Naive thymus-derived CD8-positive, alpha-beta T cell (primary cell): Measurements from ENCODE around the gene EIF2B1. TPM values are rescaled to one million over a fixed set of nuclear protein-coding genes. Genes with fewer than 3 reads are reported as not detected.

Source experiments
- ATAC-seq, 2 donors: fragments of 150-1000 bp; cut with Tn5 transposase in 1 of 2; sonication (Bioruptor Pico), chemical (Tn5 transposase) in 1 of 2; 1 replicate in 1 of 2; 2 replicates in 1 of 2; pipeline ENCODE4 v1.10.0; 2021; ENCODE audit warnings: mild to moderate bottlenecking in 2 of 2, moderate library complexity in 2 of 2
- POLR2A ChIA-PET: fragments of 350-600 bp; sonication (Branson Sonifier 250); formaldehyde crosslinking; loops from one replicate; lab custom pipeline; 2021; ENCODE audit warnings: antibody characterized with exemption; lab: Charles Lee
- DNase-seq, 10 donors: peaks; one replicate each; pipeline versions ENCODE4 v3.0.0 to v3.0.0-alpha.2; 2020 to 2022
- H3K27ac Mint-ChIP-seq, 10 donors: one replicate each; pipeline ENCODE4 v1.8.0; 2020 to 2022; ENCODE audit warnings: mild to moderate bottlenecking in 10 of 10, mixed read lengths in 10 of 10, moderate library complexity in 4 of 10, inconsistent platforms in 1 of 10
- H3K27me3 Mint-ChIP-seq, 5 donors: one replicate each; pipeline ENCODE4 v1.8.0; 2021 to 2022; ENCODE audit warnings: mixed read lengths in 5 of 5
- H3K36me3 Mint-ChIP-seq, 3 donors: one replicate each; pipeline ENCODE4 v1.8.0; 2020 to 2022; ENCODE audit warnings: mixed read lengths in 3 of 3, mild to moderate bottlenecking in 2 of 3, inconsistent platforms in 1 of 3
- H3K4me1 Mint-ChIP-seq, 4 donors: one replicate each; pipeline ENCODE4 v1.8.0; 2021 to 2022; ENCODE audit warnings: mixed read lengths in 4 of 4
- H3K4me3 Mint-ChIP-seq, 10 donors: one replicate each; pipeline ENCODE4 v1.8.0; 2020 to 2022; ENCODE audit warnings: mild to moderate bottlenecking in 10 of 10, mixed read lengths in 10 of 10, moderate library complexity in 6 of 10, inconsistent platforms in 1 of 10
- H3K9me3 Mint-ChIP-seq, 9 donors: one replicate each; pipeline ENCODE4 v1.8.0; 2020 to 2022; ENCODE audit warnings: mixed read lengths in 9 of 9, mild to moderate bottlenecking in 3 of 9, inconsistent platforms in 1 of 9, moderate library complexity in 1 of 9
- polyA plus RNA-seq, 3 donors: library from polyadenylated mRNA; unstranded; fragments of 300-500 nt; fragmentation: Illumina TruSeq; gene quantifications; one replicate each; pipeline ENCODE4 v1.2.3, GENCODE V29; 2021
- total RNA-seq, 8 experiments: library from RNA in 2 of 8; stranded (reverse) in 2 of 8; gene quantifications; one replicate each; pipeline ENCODE4 v1.2.3 and lab custom pipeline; 2021 to 2026

The EIF2B1 gene
- total RNA-seq (10 to 100 TPM; 54.3 to 57.3 TPM), polyA plus RNA-seq (10 to 100 TPM; 59.9 to 64.5 (median 62.6) TPM), total RNA-seq (lab: John Stamatoyannopoulos, UW) (43.4 to 103 (median 60.6) reads per million in 6 experiments)

DNA sequence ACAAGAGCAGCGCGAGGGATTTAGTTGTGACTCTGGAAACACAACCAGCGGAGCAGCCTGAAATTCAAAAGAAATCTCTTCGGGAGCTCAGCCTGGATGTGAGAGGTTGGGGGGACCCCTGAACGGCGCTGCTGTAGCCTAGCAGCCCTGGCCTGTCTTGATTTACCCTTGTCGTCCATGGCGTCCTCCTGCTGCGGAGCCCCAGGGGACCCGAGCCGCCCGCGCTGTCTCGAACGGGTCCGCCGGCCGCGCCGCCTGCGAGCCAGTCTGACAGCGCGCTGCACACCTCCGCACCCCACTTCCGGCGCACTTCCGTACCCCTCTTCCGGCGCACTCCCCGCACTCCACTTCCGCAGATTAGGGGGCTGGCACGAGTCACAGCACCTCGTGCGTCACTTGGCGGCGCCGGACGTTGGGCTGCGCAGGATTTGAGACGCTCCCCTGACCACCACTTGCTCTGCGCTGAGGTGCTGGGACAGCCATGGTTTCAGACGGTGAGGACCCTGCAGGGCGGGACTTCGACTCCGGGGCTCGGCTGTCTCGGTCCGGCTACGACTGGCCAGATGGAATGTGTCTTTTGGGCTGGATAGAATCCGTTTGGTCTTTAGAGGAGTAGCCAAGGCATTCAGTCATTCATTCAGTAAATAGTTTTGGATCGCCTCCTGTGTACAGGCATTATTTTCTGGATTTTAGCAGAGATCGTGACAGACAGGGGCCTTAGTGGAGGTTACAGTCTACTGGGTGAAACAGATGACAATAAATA, at the start of gene EIF2B1, which contains the start of gene GTF2H3:
TSS of gene EIF2B1 (minus strand) at position 308 of the 763 bp plus-strand sequence. CDS start at position 179, 129 bp downstream.
TSS of gene GTF2H3 (plus strand) at position 451 of the 763 bp plus-strand sequence. CDS start at position 482, 31 bp downstream.
- H3K36me3 Mint-ChIP-seq = peaks cover 5 to 35% (median 10%) of the 10 kb centered on the region in 3 donors
- ATAC-seq (peak; percentile 95 to 97), DNase-seq (peak; percentile 89 to 97 (median 96))
- POLR2A ChIA-PET = interaction anchor here (0.5 to 2.2 kb wide), 5 partner anchors 31 to 433 kb away, joined by 3 to 8 read pairs (median 5); partner anchors contain the start of genes ATP6V0A2, DDX55, MPHOSPH9 and MTRFR
- H3K9me3 Mint-ChIP-seq = no peaks in the 10 kb centered on the region
- H3K4me1 Mint-ChIP-seq = peaks cover 23 to 36% (median 34%) of the 10 kb centered on the region in 4 donors
- no peaks in the 10 kb centered on the region for H3K27me3 Mint-ChIP-seq
- H3K4me3 Mint-ChIP-seq = peak within 1 kb of the TSS; percentile 92 to 99 (median 95)
- H3K27ac Mint-ChIP-seq = peak within 1 kb of the TSS; percentile 90 to 99 (median 98)

DNA sequence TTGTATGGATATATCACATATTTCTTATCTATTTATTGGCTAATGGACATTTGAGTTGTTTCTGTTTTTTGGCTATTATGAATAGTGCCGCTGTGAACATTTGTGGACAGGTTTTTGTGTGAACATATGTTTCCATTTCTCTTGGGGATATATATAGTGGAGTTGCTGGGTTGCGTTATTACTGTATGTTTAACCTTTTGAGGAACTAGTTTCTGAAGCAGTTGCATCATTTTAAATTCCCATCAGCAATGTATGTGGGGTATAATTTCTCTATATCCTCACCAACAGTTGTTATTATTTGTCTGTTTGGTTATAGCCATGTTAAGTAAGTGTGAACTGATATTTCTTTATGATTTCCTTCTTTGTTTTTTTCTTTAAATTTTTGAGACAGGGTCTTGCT, 48.1 kb upstream of the EIF2B1 start:
- Mint-ChIP-seq H3K27ac (peak overlapping the region in 1 of 10 donors; percentile 39), H3K36me3 (peaks cover 4 to 43% (median 4%) of the 10 kb centered on the region in 3 donors), H3K27me3 (no peaks in the 10 kb centered on the region), H3K4me1 (peaks cover 0 to 1% (median 0%) of the 10 kb centered on the region in 4 donors), H3K4me3 (no peak overlapping the region), H3K9me3 (no peaks in the 10 kb centered on the region)
- DNase-seq (no peak), ATAC-seq (no peak)
- POLR2A ChIA-PET = no interaction called here

DNA sequence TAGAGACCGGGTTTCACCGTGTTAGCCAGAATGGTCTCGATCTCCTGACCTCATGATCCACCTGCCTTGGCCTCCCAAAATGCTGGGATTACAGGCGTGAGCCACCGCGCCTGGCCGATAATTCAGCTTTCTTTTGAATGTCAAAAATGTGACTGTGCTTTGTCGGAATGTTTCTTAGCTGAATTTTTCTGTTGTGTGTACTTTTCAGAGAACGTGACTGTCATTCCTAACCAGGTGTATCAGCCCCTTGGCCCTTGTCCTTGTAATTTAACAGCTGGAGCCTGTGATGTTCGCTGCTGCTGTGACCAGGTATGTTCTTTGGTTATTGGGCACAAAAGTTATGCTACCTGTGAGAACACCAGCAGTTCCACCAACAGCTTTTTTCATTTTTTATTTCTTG, 45.5 kb upstream of the EIF2B1 start:
- Mint-ChIP-seq H3K4me3 (no peak overlapping the region), H3K4me1 (peaks cover 0 to 1% (median 0%) of the 10 kb centered on the region in 4 donors), H3K9me3 (no peaks in the 10 kb centered on the region), H3K27me3 (no peaks in the 10 kb centered on the region), H3K36me3 (peaks cover 4 to 55% (median 5%) of the 10 kb centered on the region in 3 donors), H3K27ac (peak overlapping the region in 1 of 10 donors; percentile 46)
- DNase-seq = no peak
- POLR2A ChIA-PET = interaction anchor here (0.7 kb wide), 1 partner anchor 1521 kb away, joined by 3 read pairs; no protein-coding TSS in a partner anchor
- ATAC-seq = no peak

DNA sequence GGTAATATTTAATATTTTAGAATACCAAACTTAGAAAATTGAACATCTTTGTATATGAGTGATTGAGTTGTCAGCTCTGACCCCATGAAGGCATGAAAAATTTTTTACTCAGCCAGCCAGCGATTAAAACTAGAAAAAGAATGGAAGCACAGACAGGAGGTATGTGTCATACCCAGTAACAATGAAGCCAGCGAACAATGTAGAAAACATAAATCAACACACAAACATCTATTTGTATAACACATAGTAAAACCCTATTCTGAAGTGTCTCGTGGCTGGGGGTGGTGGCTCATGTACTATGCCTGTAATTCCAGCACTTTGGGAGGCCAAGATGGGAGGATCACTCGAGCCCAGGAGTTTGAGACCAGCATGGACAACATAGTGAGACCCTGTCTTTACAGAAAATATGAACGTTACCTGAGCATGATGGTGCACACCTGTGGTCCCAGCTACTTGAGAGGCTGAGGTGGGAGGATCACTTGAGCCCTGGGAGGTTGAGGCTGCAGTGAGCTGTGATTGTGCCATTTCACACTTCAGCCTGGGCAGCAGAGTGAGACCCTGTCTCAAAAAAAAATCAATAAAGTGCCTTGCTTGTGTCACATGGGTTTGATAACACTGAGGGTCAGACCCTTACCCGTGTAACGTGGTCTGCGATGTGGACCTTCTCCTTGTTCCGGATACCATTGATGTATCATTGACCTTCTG, 43.3 kb upstream of the EIF2B1 start:
- peaks cover 4 to 55% (median 7%) of the 10 kb centered on the region in 3 donors for H3K36me3 Mint-ChIP-seq
- H3K9me3 Mint-ChIP-seq = no peaks in the 10 kb centered on the region
- no peak for ATAC-seq

DNA sequence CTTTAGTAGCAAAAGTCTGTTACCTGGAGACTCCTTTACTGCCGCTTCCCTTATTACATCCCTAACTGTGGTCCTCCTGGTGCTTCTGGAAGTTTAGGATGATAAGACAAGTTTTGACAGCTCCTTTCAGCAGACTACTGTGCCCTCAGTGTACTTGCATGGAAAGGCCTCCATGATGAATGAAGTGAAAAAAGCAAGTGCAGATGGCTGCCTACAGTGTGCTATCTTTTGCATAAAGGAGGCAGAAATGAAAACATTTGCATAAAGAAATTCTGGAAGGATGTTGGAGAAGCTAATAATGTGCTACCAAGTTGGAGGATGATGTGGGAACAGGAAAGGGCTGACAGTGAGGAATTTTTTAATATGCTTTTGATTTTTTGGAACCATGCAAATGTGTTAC, 42.0 kb upstream of the EIF2B1 start:
- H3K9me3 Mint-ChIP-seq = no peaks in the 10 kb centered on the region
- ATAC-seq (no peak), DNase-seq (no peak)
- H3K4me1 Mint-ChIP-seq = peaks cover 4 to 22% (median 14%) of the 10 kb centered on the region in 4 donors
- POLR2A ChIA-PET = no interaction called here
- H3K4me3 Mint-ChIP-seq = no peak overlapping the region
- no peak overlapping the region for H3K27ac Mint-ChIP-seq
- H3K27me3 Mint-ChIP-seq = no peaks in the 10 kb centered on the region
- H3K36me3 Mint-ChIP-seq = peaks cover 0 to 45% (median 4%) of the 10 kb centered on the region in 3 donors

More for the DNA sequence above, 43.3 kb upstream of the EIF2B1 start:
- POLR2A ChIA-PET = interaction anchor here (0.7 kb wide), 1 partner anchor 25 kb away, joined by 8 read pairs; no protein-coding TSS in a partner anchor
- DNase-seq = no peak
- no peaks in the 10 kb centered on the region for H3K27me3 Mint-ChIP-seq
- H3K27ac Mint-ChIP-seq = no peak overlapping the region
- H3K4me1 Mint-ChIP-seq = peaks cover 2 to 11% (median 7%) of the 10 kb centered on the region in 4 donors
- no peak overlapping the region for H3K4me3 Mint-ChIP-seq

DNA sequence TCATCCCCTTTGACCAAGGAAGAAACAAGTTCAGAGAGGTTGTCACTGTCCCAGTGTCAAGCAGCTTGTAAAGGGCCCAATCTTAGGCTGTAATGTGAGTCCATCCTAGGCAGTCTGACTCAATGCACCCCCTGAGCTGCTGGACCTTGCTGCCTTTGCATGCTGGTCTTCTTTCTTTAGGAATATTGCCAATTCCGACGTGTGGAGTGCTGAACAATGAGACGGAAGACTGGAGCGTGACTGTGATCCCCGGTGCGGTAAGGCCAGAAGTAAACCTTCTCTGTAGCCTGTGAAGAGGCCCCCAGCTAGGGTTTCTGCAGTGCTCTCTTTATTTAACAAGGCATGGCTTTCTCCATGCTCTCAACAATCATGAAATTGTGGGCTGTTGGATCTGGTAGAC, 38.4 kb upstream of the EIF2B1 start:
- Mint-ChIP-seq H3K27ac (peak overlapping the region in 7 of 10 donors; percentile 13 to 82 (median 63)), H3K4me1 (peaks cover 4 to 20% (median 14%) of the 10 kb centered on the region in 4 donors), H3K36me3 (peaks cover 0 to 28% (median 4%) of the 10 kb centered on the region in 3 donors), H3K9me3 (no peaks in the 10 kb centered on the region), H3K27me3 (no peaks in the 10 kb centered on the region), H3K4me3 (peak overlapping the region; percentile 83 to 92 (median 89))
- POLR2A ChIA-PET = interaction anchor here (1.7 kb wide), 1 partner anchor 40 kb away, joined by 11 read pairs; the partner anchor contains the start of gene ATP6V0A2
- DNase-seq (no peak), ATAC-seq (no peak)

DNA sequence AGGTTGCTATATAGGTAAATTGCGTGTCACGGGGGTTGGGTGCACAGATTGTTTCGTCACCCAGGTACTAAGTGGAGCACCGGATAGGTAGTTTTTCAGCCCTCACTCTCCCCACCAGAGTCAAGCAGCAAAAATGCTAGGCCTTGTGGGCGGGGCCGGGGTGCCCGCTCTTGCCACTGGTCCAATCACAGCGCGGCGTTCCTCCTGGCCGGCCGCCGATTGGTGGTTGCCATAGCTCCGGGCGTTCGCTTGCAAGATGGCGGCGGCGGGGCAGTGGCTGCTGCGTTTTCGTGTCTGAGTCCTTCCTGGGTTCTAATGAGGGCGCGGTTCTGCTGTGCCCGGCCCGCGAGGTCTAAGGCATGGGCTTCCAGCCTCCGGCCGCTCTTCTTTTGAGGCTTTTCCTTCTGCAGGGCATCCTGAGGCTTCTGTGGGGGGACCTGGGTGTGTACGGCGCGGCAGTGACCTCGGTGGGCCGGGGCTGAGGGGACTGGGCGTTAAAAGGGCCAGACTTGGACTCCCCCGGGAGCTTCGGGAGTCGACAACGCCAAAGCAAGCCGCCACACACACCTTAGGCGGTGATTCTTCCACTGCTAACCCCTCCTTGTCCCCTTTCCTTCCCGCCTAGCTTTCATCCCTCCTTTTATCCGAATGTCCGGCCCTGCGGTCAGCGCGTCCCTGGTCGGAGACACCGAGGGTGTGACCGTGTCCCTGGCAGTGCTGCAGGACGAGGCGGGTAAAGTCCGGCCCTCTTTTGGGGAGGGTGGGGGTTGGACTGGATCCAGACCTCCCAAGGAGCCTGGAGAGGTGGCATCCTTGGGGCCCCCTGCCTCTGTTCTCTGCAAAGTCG, 37.6 kb upstream of the EIF2B1 start, which contains the start of gene TCTN2:
TSS of gene TCTN2 (plus strand) at position 232 of the 847 bp plus-strand sequence. CDS start at position 360, 128 bp downstream.
- DNase-seq (peak; percentile 89 to 96 (median 92)), ATAC-seq (peak; percentile 99 to 100)
- POLR2A ChIA-PET = interaction anchor here (0.6 to 1.7 kb wide), 4 partner anchors 41 to 1571 kb away, joined by 3 to 11 read pairs (median 3); partner anchors contain the start of gene ATP6V0A2
- peak within 1 kb of the TSS; percentile 83 to 92 (median 89) for H3K4me3 Mint-ChIP-seq
- no peaks in the 10 kb centered on the region for H3K27me3 Mint-ChIP-seq
- H3K36me3 Mint-ChIP-seq = peaks cover 0 to 25% (median 2%) of the 10 kb centered on the region in 3 donors
- H3K4me1 Mint-ChIP-seq = peaks cover 4 to 20% (median 14%) of the 10 kb centered on the region in 4 donors
- H3K9me3 Mint-ChIP-seq = no peaks in the 10 kb centered on the region
- peak within 1 kb of the TSS; percentile 16 to 93 (median 78) for H3K27ac Mint-ChIP-seq

DNA sequence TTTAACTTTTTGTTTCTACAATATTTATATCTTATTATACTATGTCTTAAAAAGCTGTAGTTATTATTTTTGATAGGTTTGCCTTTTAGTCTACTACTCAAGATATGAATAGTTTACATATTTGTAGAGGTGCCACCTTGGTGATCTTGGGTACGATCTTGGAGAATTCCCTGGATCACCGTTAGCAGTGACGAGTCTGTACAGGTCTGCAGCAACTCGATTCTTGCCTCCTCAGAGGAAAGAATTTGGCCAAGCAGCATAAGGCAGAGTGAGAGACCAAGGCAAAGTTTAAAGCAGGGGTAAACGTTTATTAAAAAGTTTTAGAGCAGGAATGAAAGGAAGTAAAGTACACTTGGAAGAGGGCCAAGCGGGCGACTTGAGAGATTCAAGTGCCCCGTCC, 34.3 kb upstream of the EIF2B1 start:
- POLR2A ChIA-PET = no interaction called here
- ATAC-seq = no peak

DNA sequence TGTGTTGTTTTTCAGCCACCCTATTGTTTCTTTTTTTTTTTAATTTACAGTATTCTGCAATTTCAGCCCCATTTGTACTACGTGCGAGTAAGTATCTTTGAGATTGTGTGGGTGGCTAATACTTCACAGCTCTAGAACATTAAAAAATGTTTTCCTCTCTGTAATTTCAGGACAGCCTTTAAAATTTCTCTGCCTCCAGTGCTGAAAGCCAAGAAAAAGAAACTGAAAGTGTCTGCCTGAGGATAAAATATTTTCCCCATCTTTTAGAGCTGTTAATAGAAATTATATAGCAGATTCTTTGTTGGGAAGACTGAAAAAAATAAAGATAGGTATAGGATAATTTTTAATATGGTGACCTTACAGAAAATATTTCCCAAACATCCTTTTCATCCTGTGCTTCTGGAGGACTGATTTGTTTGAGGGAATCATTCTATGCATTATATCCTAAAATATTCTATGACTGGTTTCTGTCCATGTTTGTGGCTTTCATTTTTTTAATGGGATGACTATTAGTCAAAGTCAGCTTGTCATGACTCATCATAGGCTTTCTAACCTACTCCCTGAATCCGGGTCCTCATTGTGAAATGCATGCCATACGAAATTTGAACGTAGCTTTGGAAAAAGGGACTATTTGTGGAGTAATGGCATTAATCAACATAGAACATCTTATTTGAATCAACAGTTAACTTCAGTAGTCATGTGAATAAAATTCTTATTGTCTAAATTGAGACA, 26.7 kb upstream of the EIF2B1 start:
- peak overlapping the region in 3 of 10 donors; percentile 21 to 62 (median 55) for H3K27ac Mint-ChIP-seq
- no peaks in the 10 kb centered on the region for H3K9me3 Mint-ChIP-seq
- POLR2A ChIA-PET = interaction anchor here (1.5 kb wide), 1 partner anchor 11 kb away, joined by 3 read pairs; no protein-coding TSS in a partner anchor
- no peak for DNase-seq
- ATAC-seq = no peak
- no peak overlapping the region for H3K4me3 Mint-ChIP-seq
- H3K36me3 Mint-ChIP-seq = peaks cover 0 to 56% (median 12%) of the 10 kb centered on the region in 3 donors
- no peaks in the 10 kb centered on the region for H3K4me1 Mint-ChIP-seq
- no peaks in the 10 kb centered on the region for H3K27me3 Mint-ChIP-seq

More for the DNA sequence above, 34.3 kb upstream of the EIF2B1 start:
- no peak overlapping the region for H3K27ac Mint-ChIP-seq
- H3K27me3 Mint-ChIP-seq = no peaks in the 10 kb centered on the region
- peaks cover 4 to 17% (median 14%) of the 10 kb centered on the region in 4 donors for H3K4me1 Mint-ChIP-seq
- DNase-seq = no peak
- H3K9me3 Mint-ChIP-seq = no peaks in the 10 kb centered on the region
- H3K36me3 Mint-ChIP-seq = peaks cover 0 to 10% (median 3%) of the 10 kb centered on the region in 3 donors
- H3K4me3 Mint-ChIP-seq = no peak overlapping the region

DNA sequence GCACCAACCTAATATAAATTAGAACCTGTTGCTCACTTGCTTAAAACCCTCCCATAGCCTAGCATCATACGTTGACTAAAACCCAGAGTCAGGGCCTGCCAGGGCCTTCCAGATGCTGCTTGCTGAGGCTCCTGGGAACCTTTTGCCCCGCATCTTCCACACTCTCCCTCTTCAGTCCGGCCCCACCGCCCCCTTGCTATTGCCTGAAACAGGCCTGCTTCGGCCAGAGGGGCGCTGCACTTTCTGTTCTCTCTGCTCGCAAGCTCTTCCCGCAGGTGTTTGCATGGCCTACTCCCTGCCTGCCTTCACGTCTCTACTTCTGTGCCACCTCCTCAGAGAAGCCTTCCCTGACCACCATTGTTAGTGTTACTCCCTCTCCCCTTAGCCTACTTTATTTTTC, 23.7 kb upstream of the EIF2B1 start:
- DNase-seq (no peak), ATAC-seq (no peak)
- Mint-ChIP-seq H3K4me3 (no peak overlapping the region), H3K36me3 (peaks cover 0 to 66% (median 13%) of the 10 kb centered on the region in 3 donors), H3K27ac (peak overlapping the region in 3 of 10 donors; percentile 11 to 82 (median 29)), H3K4me1 (peaks cover 0 to 2% (median 0%) of the 10 kb centered on the region in 4 donors), H3K9me3 (no peaks in the 10 kb centered on the region), H3K27me3 (no peaks in the 10 kb centered on the region)
- POLR2A ChIA-PET = no interaction called here

DNA sequence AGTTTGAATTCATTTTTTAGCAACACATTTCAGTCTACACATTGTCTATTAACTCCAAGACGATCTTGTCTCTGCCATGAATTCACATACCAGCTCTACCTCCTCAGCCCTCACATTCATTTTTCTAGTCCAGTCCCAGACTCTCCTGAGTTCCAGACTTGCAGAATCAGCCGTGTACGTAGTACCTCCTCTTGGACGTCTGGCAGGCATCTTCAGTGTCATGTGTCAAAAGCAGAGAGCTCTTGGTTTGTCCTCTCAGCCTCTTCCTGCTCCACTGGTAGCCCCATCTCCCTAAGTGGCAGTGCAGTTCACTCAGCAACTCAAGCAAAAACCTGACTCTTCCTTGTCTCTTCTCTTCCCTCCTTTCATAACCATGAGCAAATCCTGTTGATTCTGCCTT, 22.9 kb upstream of the EIF2B1 start:
- no peak for ATAC-seq
- H3K27ac Mint-ChIP-seq = no peak overlapping the region
- POLR2A ChIA-PET = no interaction called here
- H3K9me3 Mint-ChIP-seq = no peaks in the 10 kb centered on the region
- H3K4me3 Mint-ChIP-seq = no peak overlapping the region
- peaks cover 0 to 2% (median 0%) of the 10 kb centered on the region in 4 donors for H3K4me1 Mint-ChIP-seq
- DNase-seq = no peak
- no peaks in the 10 kb centered on the region for H3K27me3 Mint-ChIP-seq
- H3K36me3 Mint-ChIP-seq = peaks cover 0 to 74% (median 17%) of the 10 kb centered on the region in 3 donors
